ENCODE measurements around the gene ZNF566.

DNA sequence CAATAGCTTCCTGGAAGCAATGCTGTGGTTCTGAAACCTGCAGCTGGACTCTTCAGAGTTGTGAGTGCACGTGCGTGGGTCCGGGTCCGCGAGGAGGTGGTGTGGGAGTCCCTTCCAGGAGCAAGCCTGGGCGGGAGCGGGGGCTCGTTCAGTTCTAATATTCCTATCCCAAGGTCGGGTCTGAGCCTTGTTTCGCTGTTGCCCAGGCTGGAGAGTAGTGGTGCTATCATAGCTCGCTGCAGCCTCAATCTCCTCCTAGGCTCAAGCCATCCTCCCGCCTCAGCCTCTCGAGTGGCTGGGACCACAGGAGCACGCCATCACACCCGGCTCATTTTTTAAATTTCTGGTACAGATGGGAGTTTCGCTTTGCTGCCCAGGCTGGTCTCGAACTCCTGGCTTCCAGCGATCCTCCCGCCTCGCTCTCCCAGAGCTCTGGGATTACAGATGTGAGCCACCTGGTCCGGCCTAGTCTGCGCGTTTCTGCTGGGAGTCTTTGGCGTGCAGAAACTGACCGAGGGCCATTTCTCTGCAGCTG, 71.5 kb downstream of the ZNF566 start:
- TF ChIP-seq, protein P1, sequence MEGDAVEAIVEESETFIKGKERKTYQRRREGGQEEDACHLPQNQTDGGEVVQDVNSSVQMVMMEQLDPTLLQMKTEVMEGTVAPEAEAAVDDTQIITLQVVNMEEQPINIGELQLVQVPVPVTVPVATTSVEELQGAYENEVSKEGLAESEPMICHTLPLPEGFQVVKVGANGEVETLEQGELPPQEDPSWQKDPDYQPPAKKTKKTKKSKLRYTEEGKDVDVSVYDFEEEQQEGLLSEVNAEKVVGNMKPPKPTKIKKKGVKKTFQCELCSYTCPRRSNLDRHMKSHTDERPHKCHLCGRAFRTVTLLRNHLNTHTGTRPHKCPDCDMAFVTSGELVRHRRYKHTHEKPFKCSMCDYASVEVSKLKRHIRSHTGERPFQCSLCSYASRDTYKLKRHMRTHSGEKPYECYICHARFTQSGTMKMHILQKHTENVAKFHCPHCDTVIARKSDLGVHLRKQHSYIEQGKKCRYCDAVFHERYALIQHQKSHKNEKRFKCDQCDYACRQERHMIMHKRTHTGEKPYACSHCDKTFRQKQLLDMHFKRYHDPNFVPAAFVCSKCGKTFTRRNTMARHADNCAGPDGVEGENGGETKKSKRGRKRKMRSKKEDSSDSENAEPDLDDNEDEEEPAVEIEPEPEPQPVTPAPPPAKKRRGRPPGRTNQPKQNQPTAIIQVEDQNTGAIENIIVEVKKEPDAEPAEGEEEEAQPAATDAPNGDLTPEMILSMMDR (IDR thresholded peaks at IDR 0.05), result no peak
- TF ChIP-seq EP300 (IDR thresholded peaks at IDR 0.05), result no peak

Measured in suprapubic skin (tissue), 3 donors.